Uterus (tissue), 2 donors: ENCODE measurements around the gene MTO1.

Experiments
- POLR2A ChIP-seq, 2 donors: fragments of 450-650 bp; IDR thresholded peaks; one replicate each; pipeline ENCODE4 v1.6.1; 2016; ENCODE audit warnings: antibody characterized with exemption in 2 of 2, mild to moderate bottlenecking in 1 of 2, moderate library complexity in 1 of 2
- TF ChIP-seq, protein P1 (sequence below), 4 experiments: fragments of 200-600 bp in 2 of 4; fragments of 450-650 bp in 2 of 4; sonication (generic) in 2 of 4; IDR thresholded peaks; one replicate each; pipeline ENCODE4 v1.5.1; 2016 to 2019; ENCODE audit warnings: antibody characterized with exemption in 4 of 4, mild to moderate bottlenecking in 2 of 4, moderate library complexity in 1 of 4

DNA sequence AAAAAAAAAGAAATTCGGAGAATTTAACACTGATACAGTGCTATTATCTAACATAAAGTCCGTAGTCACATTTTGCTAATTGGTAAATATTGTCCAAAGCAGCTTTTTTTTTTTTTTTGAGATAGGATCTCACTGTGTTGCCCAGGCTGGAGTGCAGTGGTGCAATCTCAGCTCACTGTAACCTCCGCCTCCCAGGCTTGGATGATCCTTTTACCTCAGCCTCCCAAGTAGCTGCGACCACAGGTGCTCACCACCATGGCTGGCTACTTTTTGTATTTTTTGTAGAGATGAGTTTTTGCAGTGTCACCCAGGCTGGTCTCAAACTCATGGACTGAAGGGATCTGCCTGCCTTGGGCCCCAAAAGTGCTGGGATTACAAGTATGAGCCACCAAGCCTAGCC, 15.9 kb downstream of the MTO1 start:
- TF ChIP-seq, protein P1, sequence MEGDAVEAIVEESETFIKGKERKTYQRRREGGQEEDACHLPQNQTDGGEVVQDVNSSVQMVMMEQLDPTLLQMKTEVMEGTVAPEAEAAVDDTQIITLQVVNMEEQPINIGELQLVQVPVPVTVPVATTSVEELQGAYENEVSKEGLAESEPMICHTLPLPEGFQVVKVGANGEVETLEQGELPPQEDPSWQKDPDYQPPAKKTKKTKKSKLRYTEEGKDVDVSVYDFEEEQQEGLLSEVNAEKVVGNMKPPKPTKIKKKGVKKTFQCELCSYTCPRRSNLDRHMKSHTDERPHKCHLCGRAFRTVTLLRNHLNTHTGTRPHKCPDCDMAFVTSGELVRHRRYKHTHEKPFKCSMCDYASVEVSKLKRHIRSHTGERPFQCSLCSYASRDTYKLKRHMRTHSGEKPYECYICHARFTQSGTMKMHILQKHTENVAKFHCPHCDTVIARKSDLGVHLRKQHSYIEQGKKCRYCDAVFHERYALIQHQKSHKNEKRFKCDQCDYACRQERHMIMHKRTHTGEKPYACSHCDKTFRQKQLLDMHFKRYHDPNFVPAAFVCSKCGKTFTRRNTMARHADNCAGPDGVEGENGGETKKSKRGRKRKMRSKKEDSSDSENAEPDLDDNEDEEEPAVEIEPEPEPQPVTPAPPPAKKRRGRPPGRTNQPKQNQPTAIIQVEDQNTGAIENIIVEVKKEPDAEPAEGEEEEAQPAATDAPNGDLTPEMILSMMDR (IDR thresholded peaks at IDR 0.05), result no peak
- no peak for TF ChIP-seq POLR2A (IDR thresholded peaks at IDR 0.05)
